Spleen (tissue), 11 donors: ENCODE data around the gene GRIK4. TPM values are rescaled to one million over a fixed set of nuclear protein-coding genes. Genes with fewer than 3 reads are reported as not detected.

Experiments used
- DNase-seq: peaks from one replicate; pipeline ENCODE4 v3.0.0-alpha.2; 2020
- H3K27ac ChIP-seq, 8 donors: fragments of 200-600 bp; sonication (generic) in 7 of 8; 1 replicate in 4 of 8; 2 replicates in 4 of 8; pipeline versions ENCODE4 v1.5.0 to v1.8.0; 2016 to 2021; ENCODE audit warnings: inconsistent platforms in 4 of 8, mild to moderate bottlenecking in 4 of 8, moderate library complexity in 1 of 8
- H3K27me3 ChIP-seq, 7 donors: fragments of 200-600 bp; sonication (generic) in 6 of 7; replicated peaks in 1 of 7; 1 replicate in 4 of 7; 2 replicates in 3 of 7; pipeline versions ENCODE4 v1.5.0 to v1.8.0; 2016 to 2021; ENCODE audit warnings: inconsistent platforms in 3 of 7, mild to moderate bottlenecking in 1 of 7
- H3K36me3 ChIP-seq, 6 donors: fragments of 200-600 bp; sonication (generic) in 5 of 6; 1 replicate in 4 of 6; 2 replicates in 2 of 6; pipeline versions ENCODE4 v1.5.0 to v1.8.0; 2016 to 2021; ENCODE audit warnings: inconsistent platforms in 2 of 6
- H3K4me1 ChIP-seq, 6 donors: fragments of 200-600 bp; sonication (generic) in 5 of 6; 1 replicate in 3 of 6; 2 replicates in 3 of 6; pipeline versions ENCODE4 v1.5.0 to v1.8.0; 2016 to 2021; ENCODE audit warnings: inconsistent platforms in 3 of 6
- H3K4me3 ChIP-seq, 8 donors: fragments of 200-600 bp; sonication (generic) in 7 of 8; 1 replicate in 4 of 8; 2 replicates in 4 of 8; pipeline versions ENCODE4 v1.5.0 to v1.8.0; 2016 to 2021; ENCODE audit warnings: inconsistent platforms in 4 of 8, mild to moderate bottlenecking in 4 of 8, moderate library complexity in 2 of 8
- H3K9me3 ChIP-seq, 8 donors: fragments of 200-600 bp; sonication (generic) in 7 of 8; 1 replicate in 4 of 8; 2 replicates in 4 of 8; pipeline versions ENCODE4 v1.5.0 to v1.8.0; 2016 to 2021; ENCODE audit warnings: inconsistent platforms in 4 of 8
- POLR2A ChIP-seq, 3 donors: fragments of 450-650 bp; IDR thresholded peaks; one replicate each; pipeline ENCODE4 v1.5.1; 2017; ENCODE audit warnings: antibody characterized with exemption in 3 of 3, mild to moderate bottlenecking in 1 of 3
- POLR2AphosphoS5 ChIP-seq, 3 donors: sonication (generic); formaldehyde crosslinking; IDR thresholded peaks; one replicate each; pipeline ENCODE4 v1.5.1; 2017; ENCODE audit warnings: antibody characterized with exemption in 3 of 3
- WGBS, 5 donors: extraction: QIAGEN DNeasy Blood & Tissue Kit in 3 of 5; methylation state at CpG; one replicate each; pipeline versions ENCODE4 v1.1.5 to v1.1.7; 2013 to 2018; 5-methylcytosine and 5-hydroxymethylcytosine counted together
- intact Hi-C: fragments of 100-400 bp; cut with DNase I; formaldehyde crosslinking; loops from one replicate; pipeline ENCODE4 v1.15.0; 2023; ENCODE audit warnings: low total_unique reads
- polyA plus RNA-seq, 3 donors: library from polyadenylated mRNA; stranded (reverse); fragments of 200-250 nt; gene quantifications; one replicate each; pipeline ENCODE4 v1.2.1, GENCODE V29; 2013
- total RNA-seq, 7 donors: library from RNA; depleted of rRNA in 3 of 7; stranded (reverse); fragments of >200 nt in 3 of 7; fragmentation: NEBNext Ultra II Directional in 4 of 7; extraction: Animal tissue kit (Norgen Biotek cat#: 25700) in 4 of 7; gene quantifications; one replicate each; pipeline versions ENCODE4 v1.1.0 to v1.2.1, GENCODE V29; 2016 to 2021
- TF ChIP-seq, protein P1 (sequence below), 11 experiments: fragments of 200-600 bp in 7 of 11; fragments of 450-650 bp in 4 of 11; sonication (generic) in 4 of 11; IDR thresholded peaks in 8 of 11; conservative IDR thresholded peaks in 3 of 11; 1 replicate in 7 of 11; 2 replicates in 4 of 11; pipeline versions ENCODE4 v1.4.0 to v1.8.0; 2016 to 2021; ENCODE audit warnings: antibody characterized with exemption in 11 of 11, inconsistent platforms in 4 of 11, mild to moderate bottlenecking in 1 of 11
- donor health status: healthy with polysubstance abuse.
- donor health status: DM: no; HTN: no; CAD: no; lungs with moderate emphysema.
- donor health status: DM: no; HTN: no; CAD: no.
- donor health status: Bipolar disorder and iron deficiency.
- donor health status: healthy.
- donor health status: DM: no; HTN: no; CAD: no.
- donor health status: DM: yes; HTN: yes; CAD: no.

The GRIK4 gene
- total and polyA plus RNA-seq, 10 donors: 0.04 to 2.4 (median 0.59) TPM

DNA sequence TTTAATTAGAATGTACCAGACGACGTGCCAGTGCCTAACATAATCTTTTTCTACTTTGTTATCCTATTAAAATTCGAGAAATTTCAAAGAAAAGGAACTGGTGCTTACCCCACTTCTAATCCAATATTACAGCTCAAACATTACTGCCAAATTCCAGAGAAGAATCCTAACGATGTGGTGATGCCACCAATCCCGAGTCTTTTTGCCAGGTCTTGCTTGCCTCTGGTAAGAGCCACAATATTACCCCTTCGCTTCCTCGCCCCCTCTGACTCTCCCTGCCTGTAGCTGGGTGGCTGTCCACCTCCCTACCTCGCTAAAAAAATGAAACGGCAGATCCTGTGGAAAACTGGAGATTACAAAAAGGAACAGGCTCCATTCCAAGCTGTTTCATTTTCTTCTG lies 462.9 kb downstream of the GRIK4 start:
- intact Hi-C loops: no loop called here
- Histone ChIP-seq H3K4me1 (no peaks in the 10 kb centered on the region), H3K4me3 (no peak overlapping the region), H3K9me3 (no peaks in the 10 kb centered on the region), H3K27ac (no peak overlapping the region), H3K36me3 (no peaks in the 10 kb centered on the region), H3K27me3 (peaks cover 0 to 28% (median 0%) of the 10 kb centered on the region in 7 donors)
- TF ChIP-seq POLR2AphosphoS5 (IDR thresholded peaks at IDR 0.05): no peak
- no peak for TF ChIP-seq POLR2A (IDR thresholded peaks at IDR 0.05)
- TF ChIP-seq, protein P1, sequence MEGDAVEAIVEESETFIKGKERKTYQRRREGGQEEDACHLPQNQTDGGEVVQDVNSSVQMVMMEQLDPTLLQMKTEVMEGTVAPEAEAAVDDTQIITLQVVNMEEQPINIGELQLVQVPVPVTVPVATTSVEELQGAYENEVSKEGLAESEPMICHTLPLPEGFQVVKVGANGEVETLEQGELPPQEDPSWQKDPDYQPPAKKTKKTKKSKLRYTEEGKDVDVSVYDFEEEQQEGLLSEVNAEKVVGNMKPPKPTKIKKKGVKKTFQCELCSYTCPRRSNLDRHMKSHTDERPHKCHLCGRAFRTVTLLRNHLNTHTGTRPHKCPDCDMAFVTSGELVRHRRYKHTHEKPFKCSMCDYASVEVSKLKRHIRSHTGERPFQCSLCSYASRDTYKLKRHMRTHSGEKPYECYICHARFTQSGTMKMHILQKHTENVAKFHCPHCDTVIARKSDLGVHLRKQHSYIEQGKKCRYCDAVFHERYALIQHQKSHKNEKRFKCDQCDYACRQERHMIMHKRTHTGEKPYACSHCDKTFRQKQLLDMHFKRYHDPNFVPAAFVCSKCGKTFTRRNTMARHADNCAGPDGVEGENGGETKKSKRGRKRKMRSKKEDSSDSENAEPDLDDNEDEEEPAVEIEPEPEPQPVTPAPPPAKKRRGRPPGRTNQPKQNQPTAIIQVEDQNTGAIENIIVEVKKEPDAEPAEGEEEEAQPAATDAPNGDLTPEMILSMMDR (IDR thresholded peaks at IDR 0.05 in 8 of 11, conservative IDR thresholded peaks at IDR 0.05 in 3 of 11): no peak
- 62 to 73% (median 72%) methylated on average over 9 of the region's 9 CpGs for WGBS, 5 donors
- no peak for DNase-seq

DNA sequence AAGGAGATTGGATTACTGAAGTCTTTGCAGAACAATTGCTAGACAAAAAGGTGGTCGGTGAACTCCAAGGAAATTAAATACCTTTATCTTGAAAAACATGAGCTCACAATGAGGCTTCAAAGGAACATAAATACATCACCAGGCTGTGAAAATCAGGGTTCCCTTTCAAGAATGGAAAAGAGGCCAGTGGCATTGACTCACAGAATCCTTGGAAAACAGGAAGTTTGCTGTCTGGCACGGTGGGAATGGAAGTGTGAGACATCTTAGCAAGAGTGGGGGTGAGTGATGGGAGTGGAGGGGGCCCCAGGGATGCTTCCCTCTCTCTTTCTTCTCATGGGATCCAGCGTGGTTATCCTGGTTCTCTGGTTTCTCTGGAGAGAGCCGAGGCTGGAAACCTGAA lies 463.4 kb downstream of the GRIK4 start:
- WGBS, 5 donors: 24 to 43% (median 32%) methylated on average over 4 of the region's 4 CpGs
- Histone ChIP-seq H3K36me3 (no peaks in the 10 kb centered on the region), H3K4me3 (no peak overlapping the region), H3K9me3 (no peaks in the 10 kb centered on the region), H3K4me1 (no peaks in the 10 kb centered on the region), H3K27me3 (peaks cover 0 to 26% (median 0%) of the 10 kb centered on the region in 7 donors), H3K27ac (no peak overlapping the region)
- TF ChIP-seq POLR2A (IDR thresholded peaks at IDR 0.05): no peak
- no peak for TF ChIP-seq POLR2AphosphoS5 (IDR thresholded peaks at IDR 0.05)
- TF ChIP-seq, protein P1 (IDR thresholded peaks at IDR 0.05 in 8 of 11, conservative IDR thresholded peaks at IDR 0.05 in 3 of 11): no peak
- intact Hi-C loops: no loop called here
- no peak for DNase-seq

DNA sequence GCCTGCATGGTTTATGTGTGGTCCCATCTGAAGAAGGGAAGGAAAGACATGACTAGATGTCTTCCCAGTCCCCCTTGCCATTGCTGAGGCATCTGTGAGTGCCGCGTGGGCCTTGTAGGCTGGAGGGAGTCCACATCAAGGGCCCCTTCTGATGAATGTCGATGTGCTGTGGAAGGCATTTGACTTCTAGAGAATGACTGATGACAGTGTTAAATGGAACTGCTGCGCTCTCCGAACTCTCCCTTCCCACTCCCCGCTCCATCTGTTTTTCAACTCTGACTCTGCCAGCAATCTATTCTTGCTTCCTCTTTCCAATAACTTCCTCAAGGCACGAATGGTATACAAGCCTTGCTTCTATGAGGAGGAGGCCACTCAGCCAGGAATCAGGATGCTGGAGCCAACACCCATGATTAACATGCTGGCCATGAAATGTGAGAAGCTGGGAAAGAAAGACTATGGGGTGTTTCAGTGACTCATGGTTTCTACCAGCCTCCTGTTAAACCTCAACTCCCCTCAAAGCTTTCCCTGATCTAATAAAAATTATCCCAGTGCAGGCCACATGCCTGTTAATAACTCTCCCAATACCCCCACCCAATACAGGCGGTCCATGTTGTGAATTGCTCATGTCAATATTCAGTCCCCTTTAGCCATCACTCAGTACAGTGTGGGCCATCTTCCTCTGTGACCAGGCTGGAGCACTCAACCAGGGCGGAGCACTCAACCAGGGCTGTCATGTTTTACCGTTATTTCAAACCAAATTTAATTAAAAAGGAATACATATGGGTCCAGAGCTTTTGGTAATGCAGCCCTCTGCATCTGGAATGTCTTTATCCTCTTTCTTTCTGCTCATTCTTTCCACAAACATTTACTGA lies 466.0 kb downstream of the GRIK4 start:
- H3K9me3 ChIP-seq: no peaks in the 10 kb centered on the region
- intact Hi-C loops: no loop called here
- no peaks in the 10 kb centered on the region for H3K4me1 ChIP-seq
- DNase-seq: no peak
- H3K4me3 ChIP-seq: no peak overlapping the region
- peaks cover 0 to 25% (median 0%) of the 10 kb centered on the region in 7 donors for H3K27me3 ChIP-seq
- H3K36me3 ChIP-seq: no peaks in the 10 kb centered on the region
- TF ChIP-seq, protein P1 (IDR thresholded peaks at IDR 0.05 in 8 of 11, conservative IDR thresholded peaks at IDR 0.05 in 3 of 11): no peak
- TF ChIP-seq POLR2AphosphoS5 (IDR thresholded peaks at IDR 0.05) (no peak), POLR2A (IDR thresholded peaks at IDR 0.05) (no peak)
- 67 to 80% (median 74%) methylated on average over 10 of the region's 10 CpGs for WGBS, 5 donors
- no peak overlapping the region for H3K27ac ChIP-seq

DNA sequence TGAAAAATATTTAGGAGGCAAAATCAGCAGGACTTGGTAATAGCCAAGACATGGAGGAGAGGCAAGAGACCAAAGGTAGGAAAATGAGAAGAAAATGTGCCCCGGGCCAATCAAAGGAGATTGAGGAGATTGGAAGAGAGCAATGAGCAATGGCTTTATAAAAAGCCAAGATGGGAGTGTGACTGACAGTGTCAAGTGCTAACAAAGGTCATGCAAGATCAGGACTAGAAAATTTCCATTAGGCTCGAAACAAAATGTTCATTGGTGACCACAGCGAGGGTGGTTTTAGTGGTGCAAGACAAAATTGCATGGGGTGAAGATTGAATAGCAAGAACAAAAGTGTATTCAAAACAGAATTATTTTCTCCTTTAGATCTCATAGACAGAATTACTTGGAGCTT lies 467.2 kb downstream of the GRIK4 start:
- Histone ChIP-seq H3K27me3 (peaks cover 0 to 29% (median 0%) of the 10 kb centered on the region in 7 donors), H3K9me3 (no peaks in the 10 kb centered on the region), H3K27ac (no peak overlapping the region), H3K36me3 (no peaks in the 10 kb centered on the region), H3K4me1 (no peaks in the 10 kb centered on the region), H3K4me3 (no peak overlapping the region)
- no peak for DNase-seq
- intact Hi-C loops: no loop called here
- 63 to 81% (median 65%) methylated on average over 3 of the region's 3 CpGs for WGBS, 5 donors
- TF ChIP-seq POLR2A (IDR thresholded peaks at IDR 0.05): no peak
- TF ChIP-seq, protein P1 (IDR thresholded peaks at IDR 0.05 in 8 of 11, conservative IDR thresholded peaks at IDR 0.05 in 3 of 11): no peak
- TF ChIP-seq POLR2AphosphoS5 (IDR thresholded peaks at IDR 0.05): no peak
